Activated T-helper 9 cell treated with anti-CD3 and anti-CD28 coated beads, Interleukin-2, amount 50 U/mL, for 16 hours (primary cell): ENCODE results near the gene ZNF407.

ENCODE experiments used
- DNase-seq: peaks from one replicate; pipeline ENCODE4 v3.0.0-alpha.2; 2020; ENCODE audit warnings: low read depth

The ZNF407 gene

GRCh38 chr18:74929110-74929509 lies 331.4 kb downstream of the ZNF407 start:
- DNase-seq, result no peak

- no peak for DNase-seq
Observed at GRCh38 chr18:74930616-74931015, 332.9 kb downstream of the ZNF407 start.

- DNase-seq, result no peak
Observed at GRCh38 chr18:74933930-74934329, 336.3 kb downstream of the ZNF407 start.

- no peak for DNase-seq
Observed at GRCh38 chr18:74935434-74935833, 337.8 kb downstream of the ZNF407 start.

- no peak for DNase-seq
Observed at GRCh38 chr18:74936343-74936742, 338.7 kb downstream of the ZNF407 start.

- DNase-seq, result no peak
Observed at GRCh38 chr18:74937291-74937690, 339.6 kb downstream of the ZNF407 start.

GRCh38 chr18:74940856-74941255 lies 343.2 kb downstream of the ZNF407 start:
- DNase-seq, result no peak

- DNase-seq, result no peak
Observed at GRCh38 chr18:74942319-74942910, 344.7 kb downstream of the ZNF407 start.

GRCh38 chr18:74944676-74945075 lies 347.0 kb downstream of the ZNF407 start:
- DNase-seq, result no peak

- no peak for DNase-seq
Observed at GRCh38 chr18:74945774-74946545, 348.3 kb downstream of the ZNF407 start.

- DNase-seq, result no peak
Observed at GRCh38 chr18:74946646-74947375, 349.1 kb downstream of the ZNF407 start.

GRCh38 chr18:74947417-74947816 lies 349.7 kb downstream of the ZNF407 start:
- DNase-seq, result no peak

- no peak for DNase-seq
Observed at GRCh38 chr18:74947875-74948274, 350.2 kb downstream of the ZNF407 start.

GRCh38 chr18:74949611-74950010 lies 351.9 kb downstream of the ZNF407 start:
- DNase-seq, result no peak

GRCh38 chr18:74950479-74950878 lies 352.8 kb downstream of the ZNF407 start:
- no peak for DNase-seq

- no peak for DNase-seq
Observed at GRCh38 chr18:74951165-74951760, 353.6 kb downstream of the ZNF407 start.

- no peak for DNase-seq
Observed at GRCh38 chr18:74957588-74958224, 360.0 kb downstream of the ZNF407 start.

GRCh38 chr18:74959216-74959615 lies 361.5 kb downstream of the ZNF407 start:
- no peak for DNase-seq

GRCh38 chr18:74961596-74961995 lies 363.9 kb downstream of the ZNF407 start:
- DNase-seq, result no peak

- DNase-seq, result no peak
Observed at GRCh38 chr18:74963820-74964446, 366.3 kb downstream of the ZNF407 start.

GRCh38 chr18:74965682-74966081 lies 368.0 kb downstream of the ZNF407 start:
- DNase-seq, result no peak

- DNase-seq, result no peak
Observed at GRCh38 chr18:74967438-74967837, 369.8 kb downstream of the ZNF407 start.
